Femur (tissue), 1 donor: ENCODE measurements around the gene NEDD4L.
A peak's percentile ranks its signal among the peaks of the same experiment; 100 is the strongest.

Experiments used
- DNase-seq: peaks from one replicate; pipeline ENCODE4 v3.0.0-alpha.2; 2017

NEDD4L gene

GRCh38 chr18:58388736-58389135 is 344.7 kb downstream of the NEDD4L start:
- no peak for DNase-seq

DNA sequence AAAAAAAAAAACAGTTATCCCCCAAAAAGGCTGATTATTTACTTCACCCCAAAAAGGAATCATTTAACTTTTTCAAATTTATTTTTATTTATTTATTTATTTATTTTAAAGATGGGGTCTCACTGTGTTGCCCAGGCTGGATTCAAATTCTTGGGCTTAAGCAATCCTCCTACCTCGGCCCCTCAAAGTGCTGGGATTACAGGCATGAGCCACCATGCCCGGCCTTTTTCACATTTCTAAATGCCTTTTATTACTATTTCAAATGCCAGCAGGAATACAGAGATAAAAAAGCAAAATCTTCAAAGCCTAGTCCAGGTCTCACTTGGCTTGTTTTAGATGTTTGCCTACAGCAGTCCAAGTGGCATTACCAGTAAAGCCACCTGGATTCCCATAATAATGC is 345.7 kb downstream of the NEDD4L start:
- DNase-seq = no peak

- DNase-seq = peak; percentile 57
Measured at GRCh38 chr18:58390399-58390798, 346.4 kb downstream of the NEDD4L start.

DNA sequence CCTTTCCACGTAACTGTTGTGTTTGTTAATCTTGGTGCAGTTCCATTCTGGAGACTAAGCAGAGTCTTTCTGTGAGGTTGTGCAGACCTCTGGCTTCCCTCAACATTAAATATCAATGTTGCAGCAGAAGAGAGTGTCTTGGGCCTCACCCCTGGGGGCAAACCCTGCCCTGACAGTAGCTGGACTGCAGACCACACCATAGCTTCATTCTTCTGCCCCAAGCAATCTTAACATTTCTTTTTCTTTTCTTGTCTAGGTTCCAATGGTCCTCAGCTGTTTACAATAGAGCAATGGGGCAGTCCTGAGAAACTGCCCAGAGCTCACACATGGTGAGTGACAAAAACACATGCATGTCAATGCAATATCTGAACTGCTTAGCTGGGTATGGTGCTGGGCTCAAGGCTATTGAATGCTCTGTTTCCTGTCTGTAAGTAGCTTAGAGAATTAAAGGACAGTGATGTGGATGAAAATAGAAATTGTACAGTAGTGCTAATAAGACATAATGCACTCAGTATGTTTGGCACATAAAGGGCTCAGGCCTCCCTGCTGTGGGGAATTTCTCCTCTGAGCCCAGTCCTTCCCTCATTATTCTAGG is 347.3 kb downstream of the NEDD4L start:
- peak; percentile 50 for DNase-seq

- peak; percentile 58 for DNase-seq
Measured at GRCh38 chr18:58391932-58392323, 347.9 kb downstream of the NEDD4L start.

- DNase-seq = peak; percentile 79
Measured at GRCh38 chr18:58392324-58393000, 348.4 kb downstream of the NEDD4L start.

GRCh38 chr18:58393295-58393694 is 349.3 kb downstream of the NEDD4L start:
- DNase-seq = no peak

- DNase-seq = no peak
Measured at GRCh38 chr18:58394046-58394445, 350.0 kb downstream of the NEDD4L start.

DNA sequence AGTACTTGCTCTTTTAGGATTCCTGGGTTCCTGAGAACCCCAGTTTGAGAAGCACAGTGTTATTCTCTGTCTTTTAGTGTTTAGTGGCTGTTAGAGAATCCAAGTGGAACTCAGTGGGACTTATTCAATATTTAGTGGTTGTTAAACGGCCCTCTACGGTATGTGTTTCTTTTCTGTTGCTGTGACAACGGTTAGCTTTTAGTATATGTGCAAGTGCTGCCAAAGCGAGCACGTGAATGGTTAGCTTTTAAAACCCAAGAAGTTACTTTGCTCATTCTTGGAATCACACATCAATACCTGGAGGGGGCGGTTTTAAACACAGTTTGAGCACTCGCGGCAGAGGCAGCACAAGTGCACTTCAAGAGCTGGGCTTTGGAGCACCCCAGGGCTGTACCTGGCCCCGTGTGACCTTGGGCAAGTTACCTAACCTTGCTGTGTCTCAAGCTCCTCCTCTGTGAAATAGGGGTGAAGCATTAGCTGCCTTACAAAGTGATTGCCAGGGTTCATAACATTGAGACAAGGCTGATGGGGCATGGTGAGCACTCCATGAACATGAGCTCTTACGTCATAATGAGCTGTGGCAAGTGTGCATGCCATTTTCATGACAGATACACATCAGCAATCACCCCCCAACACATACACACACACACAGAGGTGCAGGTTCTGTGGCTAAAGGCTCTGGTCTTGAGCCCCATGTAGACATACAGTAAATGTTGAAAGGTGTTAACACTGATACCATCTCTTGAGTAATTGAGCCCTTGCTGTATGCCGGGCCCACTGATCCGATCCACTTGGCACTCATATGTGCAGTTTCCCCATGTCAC is 350.8 kb downstream of the NEDD4L start:
- DNase-seq = no peak

- no peak for DNase-seq
Measured at GRCh38 chr18:58396144-58396543, 352.1 kb downstream of the NEDD4L start.

DNA sequence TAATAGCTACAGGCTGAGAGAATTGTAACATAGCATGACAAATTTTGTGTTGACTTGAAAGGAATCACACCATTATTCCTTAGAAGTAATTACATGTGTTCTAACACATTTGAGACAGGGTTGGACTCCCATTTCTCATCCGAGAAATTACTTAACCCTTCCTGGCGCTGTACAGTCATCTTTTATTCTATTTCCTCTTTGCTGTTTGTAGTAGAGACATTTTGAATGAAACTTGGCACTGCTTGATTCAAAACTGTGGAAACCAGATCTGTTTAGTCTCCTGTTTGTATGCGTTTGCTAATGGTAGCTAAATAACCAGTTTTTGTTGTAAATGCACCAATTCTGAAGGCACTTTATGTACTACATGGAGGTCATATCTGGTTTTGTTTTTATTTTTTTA is 352.9 kb downstream of the NEDD4L start:
- no peak for DNase-seq

- no peak for DNase-seq
Measured at GRCh38 chr18:58397385-58398132, 353.5 kb downstream of the NEDD4L start.

DNA sequence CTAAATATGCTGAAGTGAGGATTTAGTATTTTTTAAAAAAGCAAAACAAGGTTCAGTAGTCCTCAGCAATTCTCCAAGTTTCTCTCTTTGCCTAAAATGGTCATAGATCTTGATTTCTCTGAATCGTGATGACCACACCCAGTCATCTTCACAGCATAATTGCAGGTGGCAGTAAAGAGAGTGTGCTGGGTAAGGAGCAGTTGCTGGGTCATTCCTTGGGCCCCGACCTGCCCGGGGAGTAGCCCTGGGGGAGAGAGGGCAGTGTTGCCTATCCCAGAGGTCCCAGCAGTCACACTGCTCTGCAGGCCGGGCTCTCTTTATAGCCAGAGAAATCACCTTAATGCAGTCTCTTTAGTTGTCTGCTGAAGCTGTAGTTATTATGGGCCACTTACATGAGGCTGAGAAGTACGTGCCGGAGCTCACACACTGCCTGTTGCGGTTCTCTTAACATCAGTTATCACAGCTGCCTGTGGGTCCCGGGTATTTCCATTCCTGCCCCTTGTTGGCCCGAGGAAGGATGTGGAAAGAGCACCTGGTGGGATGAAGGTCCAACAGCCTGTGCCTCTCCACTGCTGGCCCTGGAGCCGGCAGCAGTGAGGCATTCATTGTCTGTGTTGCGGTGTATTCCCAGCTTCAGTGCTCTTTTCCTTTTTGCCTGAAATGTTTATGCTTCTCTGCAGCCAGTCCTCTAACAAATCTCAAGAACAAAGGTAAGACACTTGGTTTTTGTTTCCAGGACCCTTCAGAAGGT is 354.8 kb downstream of the NEDD4L start:
- DNase-seq = no peak

DNA sequence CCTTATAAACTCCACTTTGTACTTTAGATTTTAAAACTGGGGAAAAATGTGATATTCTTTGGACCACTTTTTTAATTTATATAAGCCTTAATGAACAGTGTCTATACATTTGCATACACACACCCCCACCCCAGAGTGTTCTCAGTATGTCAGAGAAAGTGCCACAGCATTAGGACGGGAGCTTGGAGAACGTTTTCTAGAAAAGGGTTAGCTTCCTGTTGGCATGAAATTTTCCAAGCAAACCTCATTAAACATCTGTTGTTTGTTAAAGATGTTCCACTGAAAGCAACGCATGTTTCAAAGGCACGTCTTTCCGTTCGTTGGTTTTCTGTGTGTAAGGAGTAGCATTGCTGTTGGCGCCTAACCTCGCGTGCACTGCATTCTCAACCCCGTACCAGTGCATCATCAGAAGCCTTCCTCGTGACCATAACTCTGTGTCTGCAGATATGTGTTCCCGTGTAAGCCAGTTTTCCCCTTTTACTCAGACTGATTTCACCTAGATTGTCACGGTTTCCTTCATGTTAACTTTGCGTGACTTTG is 356.4 kb downstream of the NEDD4L start:
- no peak for DNase-seq

DNA sequence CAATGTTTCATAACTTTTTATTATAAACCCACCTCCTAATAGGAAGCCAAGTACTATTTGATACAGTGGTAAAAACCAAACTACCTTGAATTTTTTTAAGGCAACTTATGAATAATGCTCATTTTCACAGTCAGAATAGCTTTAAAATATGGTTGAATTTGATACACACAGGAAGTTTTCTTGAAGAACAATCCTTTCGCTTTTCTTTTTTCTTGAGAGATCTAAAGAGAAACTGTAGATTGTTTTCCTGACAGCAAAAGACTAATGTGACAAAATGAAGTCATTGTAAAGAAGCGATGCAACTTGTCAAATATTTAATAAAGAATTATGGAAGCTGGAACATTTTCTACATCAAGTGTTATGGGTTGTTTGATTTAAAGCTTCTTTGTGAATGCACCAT is 357.2 kb downstream of the NEDD4L start:
- DNase-seq = no peak

DNA sequence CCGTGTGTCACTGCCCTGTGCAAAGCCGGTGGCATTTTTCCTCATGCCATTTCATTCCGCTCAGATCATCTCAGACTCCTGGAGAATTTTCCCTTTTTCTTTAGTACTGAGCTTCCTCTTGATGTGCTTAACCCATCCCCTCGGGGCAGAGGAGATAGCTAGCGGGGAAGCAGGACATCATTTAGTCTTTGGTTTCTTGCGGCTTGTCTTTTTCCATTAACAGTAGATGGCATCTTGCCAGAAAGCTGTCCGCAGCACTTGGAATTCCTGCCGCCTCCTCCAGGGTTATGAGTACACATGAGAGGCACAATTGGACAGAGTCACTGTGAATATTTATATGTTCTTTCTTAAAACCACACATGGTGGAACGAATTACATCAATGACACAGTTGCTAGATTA is 358.2 kb downstream of the NEDD4L start:
- peak; percentile 64 for DNase-seq

DNA sequence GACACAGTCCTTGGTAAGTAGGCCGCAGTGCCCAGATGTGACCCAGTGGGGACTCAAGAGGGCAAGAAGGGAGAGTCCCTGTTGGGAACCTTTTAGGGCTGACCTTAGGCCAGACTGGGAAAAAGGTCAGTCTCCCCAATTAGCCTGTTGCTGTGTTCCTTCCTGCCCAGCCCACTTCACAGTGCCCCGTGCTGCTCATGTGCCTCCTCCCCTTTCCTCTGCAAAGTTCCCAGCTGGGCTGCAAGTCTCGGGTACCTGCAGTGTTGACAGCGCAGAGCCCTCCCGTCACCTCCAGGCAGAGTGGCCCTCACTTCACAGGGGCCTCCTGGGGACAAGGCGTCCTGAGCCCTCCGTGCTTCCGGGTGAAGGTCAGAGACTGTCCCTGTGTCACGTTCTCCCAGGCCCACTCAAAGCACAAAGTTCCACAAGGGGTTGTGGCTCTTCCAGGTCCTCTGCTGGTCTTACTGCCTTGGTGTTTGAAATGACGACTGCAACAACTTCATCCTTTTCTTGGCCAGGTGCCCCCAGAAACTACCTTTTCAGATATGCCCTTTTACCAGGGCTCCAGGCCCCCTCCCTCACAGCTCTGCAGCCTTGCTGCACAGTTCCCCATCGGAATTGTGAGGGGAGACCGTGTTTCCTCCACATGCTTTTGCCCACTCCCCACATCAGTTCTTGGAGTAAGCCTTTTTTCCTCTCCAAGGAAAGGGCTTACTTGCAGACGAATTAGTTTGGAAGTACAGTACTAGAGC is 359.1 kb downstream of the NEDD4L start:
- no peak for DNase-seq

GRCh38 chr18:58403799-58404455 is 359.9 kb downstream of the NEDD4L start:
- DNase-seq = no peak

DNA sequence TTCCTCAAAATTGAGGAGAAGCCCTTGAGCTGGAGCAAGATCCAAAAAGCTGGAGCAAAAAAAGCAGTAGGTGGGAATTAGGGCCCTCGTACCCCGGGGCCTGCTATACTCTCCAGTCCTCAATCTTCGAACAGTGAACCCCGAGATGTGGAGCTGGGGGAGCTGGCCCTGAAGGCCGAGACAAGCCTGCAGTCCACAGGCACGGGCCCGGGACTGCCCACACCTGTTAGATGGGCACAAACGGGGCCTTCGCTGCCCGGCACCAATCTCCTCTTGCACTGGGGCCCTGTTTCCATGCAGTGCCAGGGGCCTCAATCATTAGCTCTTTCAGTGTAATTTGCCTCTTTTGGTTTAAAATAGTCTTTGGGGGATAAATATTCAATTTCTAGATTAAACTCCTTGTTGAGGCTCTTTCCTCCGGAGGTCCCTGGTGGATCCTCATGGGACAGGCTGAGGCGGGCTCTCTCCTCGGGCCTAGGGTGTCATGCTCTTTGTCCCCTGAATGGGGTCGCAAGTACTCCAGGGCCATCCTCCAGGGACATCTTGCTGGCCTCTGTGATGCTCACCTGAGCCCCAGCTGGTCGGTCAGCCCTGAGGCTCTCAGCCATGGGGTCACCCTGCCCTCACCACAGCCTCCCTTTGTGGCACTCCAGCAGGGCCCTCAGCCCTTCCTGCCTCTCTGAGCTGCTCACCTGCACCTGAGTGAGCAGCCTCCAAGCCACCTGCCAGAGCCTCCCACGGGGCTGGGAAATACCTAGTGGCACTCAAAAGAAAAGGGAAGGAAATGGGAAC is 361.3 kb downstream of the NEDD4L start:
- no peak for DNase-seq

DNA sequence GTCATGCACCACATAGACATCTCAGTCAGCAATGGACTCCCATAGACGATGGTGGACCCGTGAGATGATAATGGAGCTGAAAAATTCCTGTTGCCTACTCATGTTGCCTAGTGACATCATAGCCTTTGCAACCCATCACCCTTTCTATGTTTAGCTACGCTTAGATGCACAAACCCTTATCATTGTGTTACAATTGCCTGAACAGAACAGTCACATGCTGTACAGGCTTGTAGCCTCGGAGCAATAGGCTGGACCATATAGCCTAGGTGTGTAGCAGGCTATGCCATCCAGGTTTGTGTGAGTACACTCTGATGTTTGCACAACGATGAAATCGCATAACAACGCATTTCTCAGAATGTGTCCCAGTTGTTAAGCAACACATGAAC is 363.2 kb downstream of the NEDD4L start:
- no peak for DNase-seq
